Brain microvascular endothelial cell (primary cell): ENCODE measurements around the gene METTL9.

Experiments
- DNase-seq: peaks from one replicate; pipeline ENCODE4 v3.0.0-alpha.2; 2020
- H3K27ac ChIP-seq: fragments of 250-450 bp; sonication (Bioruptor Pico); 2 replicates; pipeline ENCODE4 v1.5.1; 2020; ENCODE audit warnings: mild to moderate bottlenecking, moderate library complexity
- H3K27me3 ChIP-seq: fragments of 250-450 bp; sonication (Bioruptor Pico); replicated peaks from 2 replicates; pipeline ENCODE4 v1.5.1; 2020; ENCODE audit warnings: mild to moderate bottlenecking
- H3K36me3 ChIP-seq: fragments of 250-450 bp; sonication (Bioruptor Pico); replicated peaks from 2 replicates; pipeline ENCODE4 v1.5.1; 2020; ENCODE audit warnings: mild to moderate bottlenecking
- H3K4me3 ChIP-seq: 2 replicates; pipeline ENCODE4 v1.5.1; 2011; ENCODE audit warnings: low read depth, mild to moderate bottlenecking, control low read depth, low read length, moderate library complexity
- CTCF ChIP-seq: IDR thresholded peaks from 2 replicates; pipeline ENCODE4 v1.5.1; 2011; ENCODE audit warnings: low read depth, mild to moderate bottlenecking, moderate library complexity, low read length, control low read depth, inconsistent platforms; ENCODE audit errors: missing control alignments
- in situ Hi-C: cut with HindIII; loops from 2 replicates; pipeline ENCODE4 v1.10.0; 2017; ENCODE audit warnings: low sequenced_read_pairs, low pct_ligation_motif_present

The METTL9 gene

GRCh38 chr16:21704266-21704665 is 104.9 kb downstream of the METTL9 start:
- TF ChIP-seq CTCF, result no peak
- in situ Hi-C loops, result no loop called here
- no peak overlapping the region for H3K27ac ChIP-seq
- H3K36me3 ChIP-seq, result no peaks in the 10 kb centered on the region
- H3K27me3 ChIP-seq, result no peaks in the 10 kb centered on the region
- no peak for DNase-seq
- H3K4me3 ChIP-seq, result no peak overlapping the region

- no peak overlapping the region for H3K27ac ChIP-seq
- no peak for DNase-seq
- in situ Hi-C loops, result no loop called here
- no peak for TF ChIP-seq CTCF
- no peaks in the 10 kb centered on the region for H3K36me3 ChIP-seq
- H3K4me3 ChIP-seq, result no peak overlapping the region
- H3K27me3 ChIP-seq, result no peaks in the 10 kb centered on the region
Observed at GRCh38 chr16:21704733-21705132, 105.4 kb downstream of the METTL9 start.
